HG02610 (cell line): ENCODE measurements around the gene KCNAB1.
"Not testable (repeated sequence)": the region's sequence is repeated elsewhere in the genome, so short reads cannot be mapped to it uniquely, and the experiment has no call there.

ENCODE experiments used
- ATAC-seq: cut with Tn5 transposase; IDR thresholded peaks from one replicate; pipeline ENCODE4 v1.9.1; 2021; ENCODE audit warnings: mild to moderate bottlenecking, moderate library complexity; ENCODE audit not compliant: unreplicated experiment

Gene KCNAB1

GRCh38 chr3:156137397-156137796 is 17.0 kb downstream of the KCNAB1 start:
- not testable (repeated sequence) for ATAC-seq

DNA sequence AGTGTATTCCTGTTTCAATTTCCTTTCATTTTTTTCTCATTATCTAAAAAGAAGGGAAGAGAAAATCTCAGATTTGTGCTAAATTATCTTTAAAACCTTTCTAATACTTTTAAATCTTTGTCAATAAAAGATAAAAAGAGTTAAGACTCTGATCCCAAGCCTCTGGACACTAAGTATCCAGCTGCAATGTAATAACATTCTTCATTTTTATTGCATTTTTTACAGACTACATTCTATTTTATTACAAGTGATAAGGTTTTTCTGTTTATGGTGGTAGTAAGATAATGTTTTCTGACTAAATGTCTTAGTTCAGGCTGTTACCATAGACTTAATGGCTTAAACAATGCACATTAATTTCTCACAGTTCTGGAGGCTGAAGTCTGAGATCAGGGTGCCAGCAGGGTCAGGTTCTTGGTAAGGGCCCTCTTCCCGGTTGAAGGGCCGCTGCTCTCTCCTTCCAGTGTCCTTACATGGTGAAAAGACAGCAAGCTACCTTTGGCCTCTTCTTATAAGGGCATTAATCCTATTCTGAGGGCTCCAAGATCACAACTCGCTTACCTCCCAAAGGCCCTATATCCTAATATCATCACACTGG is 19.7 kb downstream of the KCNAB1 start:
- ATAC-seq: no peak

GRCh38 chr3:156142702-156143101 is 22.3 kb downstream of the KCNAB1 start:
- ATAC-seq: no peak

GRCh38 chr3:156143136-156143535 is 22.8 kb downstream of the KCNAB1 start:
- no peak for ATAC-seq

DNA sequence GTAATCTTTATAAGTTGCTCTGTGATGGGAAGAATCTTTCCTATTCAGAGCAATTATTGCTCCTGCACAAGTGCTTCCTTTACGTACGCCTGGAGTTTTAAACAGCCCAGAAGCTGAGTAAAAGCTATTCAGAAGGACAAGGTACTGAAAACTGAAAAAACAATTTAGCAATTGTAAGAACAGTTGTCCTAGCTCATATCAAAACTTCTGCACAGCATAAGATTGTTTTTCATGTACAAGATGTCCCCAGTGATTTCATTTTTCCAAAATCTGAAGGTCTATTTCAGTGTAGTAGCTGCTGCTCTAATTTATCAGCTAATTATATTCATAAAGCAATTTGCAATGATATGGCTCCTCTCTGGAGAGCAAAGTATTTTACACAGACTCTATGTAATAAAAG is 23.7 kb downstream of the KCNAB1 start:
- ATAC-seq: no peak

DNA sequence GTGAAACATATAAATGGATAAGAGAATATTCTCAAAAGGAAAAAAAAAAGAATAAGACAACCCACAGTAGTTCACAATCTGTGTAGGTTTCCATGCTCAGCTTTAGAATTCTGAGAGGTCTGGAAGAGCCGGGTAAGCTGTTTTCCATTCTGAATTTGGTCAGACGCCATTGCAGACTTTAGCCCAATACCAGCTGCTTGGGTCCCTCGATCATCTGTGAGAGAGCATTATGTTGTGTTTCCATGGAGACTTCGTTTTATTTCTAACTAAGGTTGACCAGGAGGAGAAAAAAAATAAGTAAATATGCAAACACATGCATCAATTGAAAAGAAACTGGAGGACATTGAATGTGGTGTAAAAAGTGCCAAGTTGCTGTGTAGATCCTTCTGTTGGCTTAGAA is 25.5 kb downstream of the KCNAB1 start:
- ATAC-seq: no peak

GRCh38 chr3:156148345-156148945 is 28.1 kb downstream of the KCNAB1 start:
- no peak for ATAC-seq

GRCh38 chr3:156148946-156149381 is 28.6 kb downstream of the KCNAB1 start:
- ATAC-seq: no peak

DNA sequence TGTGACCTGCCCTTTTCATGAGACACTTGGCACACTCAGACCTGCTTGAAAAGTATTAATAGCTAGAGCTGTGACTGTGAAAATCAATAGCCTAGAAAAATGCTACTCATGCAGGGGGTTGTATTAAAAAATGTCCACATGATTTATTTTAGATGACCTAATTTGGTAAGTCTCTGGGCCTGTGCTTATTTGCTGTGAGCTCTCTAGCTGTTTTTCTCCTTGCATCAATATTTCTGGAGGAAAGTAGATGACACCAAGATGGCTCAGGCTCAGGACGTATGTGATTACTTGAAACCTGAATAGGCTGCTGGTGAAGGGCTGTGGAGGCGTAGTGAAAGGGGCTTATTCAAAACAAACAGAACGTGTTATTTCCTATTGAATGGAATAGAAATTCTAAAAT is 29.5 kb downstream of the KCNAB1 start:
- ATAC-seq: no peak

DNA sequence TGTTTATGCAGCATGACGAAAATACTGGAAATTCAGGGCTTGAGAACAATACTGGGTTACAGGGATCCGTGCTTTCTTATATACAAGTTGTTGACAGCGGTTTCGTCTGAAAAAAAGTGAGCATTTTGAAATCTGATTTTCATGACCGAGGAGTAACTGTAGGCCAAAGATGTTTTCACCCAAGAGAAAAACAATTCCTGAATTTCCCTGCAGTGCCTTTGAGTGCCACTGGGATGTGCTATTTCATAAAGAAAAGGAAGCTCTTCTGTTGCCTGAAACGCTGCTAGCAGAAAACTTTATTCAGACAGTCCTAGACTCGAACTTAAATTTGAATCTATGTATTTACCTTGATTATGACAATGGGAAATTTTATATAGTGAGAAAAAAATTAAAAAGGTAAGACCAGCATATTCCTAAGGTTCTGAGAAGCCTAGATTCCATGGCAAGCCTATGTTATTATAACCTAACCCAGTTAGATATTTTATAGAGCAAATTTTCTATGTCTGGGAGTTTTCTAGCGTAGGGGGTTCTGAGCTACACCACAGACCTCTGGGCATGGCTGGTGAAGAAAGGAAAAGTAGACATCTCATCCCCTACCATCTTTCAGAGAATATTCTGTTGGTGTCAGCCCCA is 30.2 kb downstream of the KCNAB1 start:
- ATAC-seq: peak; percentile 46

DNA sequence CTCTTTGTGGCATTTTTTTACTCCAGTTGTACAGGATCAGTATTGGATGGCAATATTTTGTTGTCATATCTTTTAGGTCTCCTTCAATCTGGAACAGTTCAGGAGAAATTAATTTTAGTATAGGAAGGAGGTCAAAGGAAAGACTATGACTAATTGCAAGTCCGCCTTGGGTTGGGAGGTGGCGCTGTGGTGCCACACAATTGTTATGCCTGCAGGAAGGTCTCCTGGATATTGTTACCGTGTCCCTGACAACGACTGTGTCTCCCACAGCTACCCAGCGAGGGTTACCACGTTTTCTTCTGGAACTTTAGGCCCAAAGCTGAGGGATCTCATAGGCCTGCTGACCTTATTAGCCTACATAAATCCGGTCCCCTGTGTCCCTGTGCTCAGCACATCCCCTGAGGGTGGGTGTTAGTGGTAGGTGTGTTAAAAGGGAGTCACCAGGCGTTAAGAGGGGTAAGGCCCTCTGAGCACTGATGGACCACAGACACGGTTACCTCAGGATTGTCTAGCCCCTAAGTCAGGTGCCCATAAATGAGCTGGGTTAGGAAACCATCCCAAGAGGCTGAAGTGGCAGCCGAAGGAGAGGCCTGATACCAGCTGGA is 31.5 kb downstream of the KCNAB1 start:
- peak; percentile 59 for ATAC-seq

GRCh38 chr3:156158656-156159295 is 38.4 kb downstream of the KCNAB1 start:
- no peak for ATAC-seq

DNA sequence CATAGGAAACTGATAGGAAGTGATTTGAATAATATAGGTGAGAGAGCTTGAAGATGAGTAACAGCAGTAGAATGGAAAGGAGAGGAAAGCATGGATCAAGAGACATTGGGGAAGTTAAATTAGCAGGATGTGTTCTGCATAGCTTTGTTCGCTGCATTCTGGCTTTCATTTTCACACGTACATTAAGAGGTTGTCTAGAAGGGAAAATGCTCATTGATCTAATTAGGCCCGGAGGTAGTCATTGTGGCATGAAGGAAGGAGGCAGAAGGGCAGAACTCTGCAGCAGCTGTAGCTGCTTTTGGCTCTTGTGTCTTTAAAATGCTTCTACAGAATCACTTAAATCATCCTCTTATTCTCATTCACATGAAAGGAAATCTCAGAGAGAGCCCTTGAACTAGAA is 40.3 kb downstream of the KCNAB1 start:
- ATAC-seq: peak; percentile 79

- peak; percentile 32 for ATAC-seq
Measured at GRCh38 chr3:156161172-156161571, 40.8 kb downstream of the KCNAB1 start.

DNA sequence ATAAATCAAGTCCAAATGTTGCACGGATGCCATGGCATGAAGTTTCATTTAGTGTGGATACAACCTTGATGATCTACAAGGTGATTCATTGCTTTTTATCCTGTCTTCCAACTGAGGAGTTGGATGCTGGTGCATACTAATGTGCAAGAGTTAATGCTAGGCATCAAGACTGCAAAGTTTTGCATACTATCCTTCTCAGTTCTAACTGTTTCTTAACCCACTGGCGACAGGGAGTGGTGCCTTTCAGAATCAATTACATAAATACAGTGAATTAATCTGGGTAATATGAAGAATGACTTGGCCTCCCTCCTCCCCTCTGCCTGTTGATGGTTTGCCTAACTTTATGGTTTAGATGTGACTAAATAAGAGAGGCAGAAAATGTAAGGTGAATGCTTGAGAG is 43.5 kb downstream of the KCNAB1 start:
- no peak for ATAC-seq

DNA sequence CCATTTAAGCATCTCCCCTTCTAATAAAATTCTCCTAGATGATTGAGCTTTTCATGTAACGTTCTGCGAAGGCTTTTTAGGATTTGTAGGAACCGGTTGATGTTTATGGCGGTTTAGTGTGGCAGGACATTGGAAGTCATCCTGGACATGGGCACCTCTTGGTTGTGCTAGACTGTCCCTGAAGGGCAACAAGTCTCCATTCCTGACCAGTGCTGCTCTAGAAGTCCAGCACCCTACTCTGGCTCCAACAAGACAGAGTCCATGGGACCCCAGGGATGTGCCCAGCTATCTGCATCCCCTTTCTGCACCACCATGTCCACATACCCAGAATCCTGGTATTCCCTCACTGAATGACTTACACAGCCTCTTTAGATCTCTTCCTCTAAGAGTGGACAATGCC is 46.4 kb downstream of the KCNAB1 start:
- ATAC-seq: no peak

GRCh38 chr3:156170571-156170970 is 50.2 kb downstream of the KCNAB1 start:
- no peak for ATAC-seq

DNA sequence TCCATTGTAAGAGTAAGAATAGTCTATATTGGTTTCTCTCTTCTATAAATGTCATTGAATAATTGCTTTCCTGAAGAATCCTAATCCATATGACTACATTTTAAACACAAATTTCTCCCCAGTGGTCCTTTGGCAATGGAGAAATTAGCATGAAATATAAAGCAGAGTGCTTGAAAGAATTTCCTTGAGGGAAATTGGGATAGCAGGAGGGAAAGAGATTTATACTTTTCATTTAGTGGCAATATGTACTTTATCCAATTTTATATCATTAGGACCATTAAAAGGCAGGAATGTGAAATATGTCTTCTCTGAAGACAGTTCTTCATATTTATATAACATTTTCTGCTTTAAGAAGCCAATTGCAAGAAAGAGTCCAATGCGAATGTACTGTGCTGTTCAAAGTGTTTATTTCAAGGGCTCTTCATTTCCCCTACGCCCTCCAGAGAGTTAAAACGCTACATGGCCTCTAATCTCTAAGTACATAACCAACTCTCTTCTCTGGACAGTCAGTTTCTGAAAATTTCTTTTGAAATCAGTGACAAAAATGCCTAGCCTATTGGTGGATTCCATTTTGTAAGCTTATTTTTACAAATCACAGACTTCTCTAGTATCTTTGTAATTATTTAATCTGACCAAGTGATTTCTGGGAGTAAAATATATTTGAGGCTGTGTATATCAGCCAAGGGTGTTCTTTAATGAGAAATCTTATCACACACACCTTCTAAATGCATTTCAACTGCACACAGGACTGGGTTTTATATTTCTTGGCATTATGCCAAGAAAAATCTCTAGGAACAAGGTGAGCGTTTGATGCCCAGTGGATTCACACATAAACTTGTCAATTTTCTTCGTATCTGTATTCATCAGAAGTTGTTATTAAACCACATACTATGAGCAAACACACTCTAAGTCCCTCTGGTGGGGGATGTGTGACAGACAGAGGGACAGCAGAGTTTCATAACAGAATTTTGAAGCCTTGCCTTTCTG is 51.2 kb downstream of the KCNAB1 start:
- no peak for ATAC-seq

GRCh38 chr3:156172536-156172935 is 52.2 kb downstream of the KCNAB1 start:
- ATAC-seq: no peak

DNA sequence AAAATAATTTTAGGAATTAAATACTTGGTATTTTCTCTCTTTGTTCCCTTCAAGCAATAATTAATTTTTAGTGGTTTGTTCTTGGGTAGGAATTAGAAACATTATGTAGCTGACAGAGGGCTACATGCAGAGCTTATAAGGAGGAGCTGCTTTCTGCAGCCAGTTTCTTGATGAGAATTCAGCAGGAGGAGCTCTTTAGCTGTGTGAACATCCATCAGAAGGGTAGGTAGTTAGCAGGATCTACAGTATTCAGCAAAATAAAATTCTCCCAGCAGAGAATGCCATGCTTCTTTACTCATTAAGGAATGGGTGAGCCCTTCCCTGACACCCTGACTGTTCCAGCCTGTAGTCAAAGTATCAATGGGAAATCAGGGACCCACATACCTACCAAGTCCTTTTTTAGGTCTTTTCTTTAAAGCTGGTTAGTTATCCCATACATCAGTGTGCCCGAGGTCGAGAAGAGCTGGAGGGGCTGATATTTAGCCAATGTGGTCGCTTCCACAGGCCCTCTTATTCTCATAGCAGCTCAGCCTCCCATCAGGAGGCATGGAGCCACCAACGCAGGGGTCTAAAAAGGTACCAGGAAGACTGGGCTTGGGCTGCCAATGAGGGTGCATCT is 54.0 kb downstream of the KCNAB1 start:
- ATAC-seq: no peak
